ENCODE results near the gene UROS.

Gene UROS

GRCh38 chr10:125772864-125773180, 50.2 kb downstream of the UROS start:
- TF ChIP-seq, protein P1, sequence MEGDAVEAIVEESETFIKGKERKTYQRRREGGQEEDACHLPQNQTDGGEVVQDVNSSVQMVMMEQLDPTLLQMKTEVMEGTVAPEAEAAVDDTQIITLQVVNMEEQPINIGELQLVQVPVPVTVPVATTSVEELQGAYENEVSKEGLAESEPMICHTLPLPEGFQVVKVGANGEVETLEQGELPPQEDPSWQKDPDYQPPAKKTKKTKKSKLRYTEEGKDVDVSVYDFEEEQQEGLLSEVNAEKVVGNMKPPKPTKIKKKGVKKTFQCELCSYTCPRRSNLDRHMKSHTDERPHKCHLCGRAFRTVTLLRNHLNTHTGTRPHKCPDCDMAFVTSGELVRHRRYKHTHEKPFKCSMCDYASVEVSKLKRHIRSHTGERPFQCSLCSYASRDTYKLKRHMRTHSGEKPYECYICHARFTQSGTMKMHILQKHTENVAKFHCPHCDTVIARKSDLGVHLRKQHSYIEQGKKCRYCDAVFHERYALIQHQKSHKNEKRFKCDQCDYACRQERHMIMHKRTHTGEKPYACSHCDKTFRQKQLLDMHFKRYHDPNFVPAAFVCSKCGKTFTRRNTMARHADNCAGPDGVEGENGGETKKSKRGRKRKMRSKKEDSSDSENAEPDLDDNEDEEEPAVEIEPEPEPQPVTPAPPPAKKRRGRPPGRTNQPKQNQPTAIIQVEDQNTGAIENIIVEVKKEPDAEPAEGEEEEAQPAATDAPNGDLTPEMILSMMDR (IDR thresholded peaks at IDR 0.05; ENCODE audit: low read depth, low read length), result no peak
- no peak for DNase-seq (ENCODE audit: extremely low read depth, low read depth)

DNA sequence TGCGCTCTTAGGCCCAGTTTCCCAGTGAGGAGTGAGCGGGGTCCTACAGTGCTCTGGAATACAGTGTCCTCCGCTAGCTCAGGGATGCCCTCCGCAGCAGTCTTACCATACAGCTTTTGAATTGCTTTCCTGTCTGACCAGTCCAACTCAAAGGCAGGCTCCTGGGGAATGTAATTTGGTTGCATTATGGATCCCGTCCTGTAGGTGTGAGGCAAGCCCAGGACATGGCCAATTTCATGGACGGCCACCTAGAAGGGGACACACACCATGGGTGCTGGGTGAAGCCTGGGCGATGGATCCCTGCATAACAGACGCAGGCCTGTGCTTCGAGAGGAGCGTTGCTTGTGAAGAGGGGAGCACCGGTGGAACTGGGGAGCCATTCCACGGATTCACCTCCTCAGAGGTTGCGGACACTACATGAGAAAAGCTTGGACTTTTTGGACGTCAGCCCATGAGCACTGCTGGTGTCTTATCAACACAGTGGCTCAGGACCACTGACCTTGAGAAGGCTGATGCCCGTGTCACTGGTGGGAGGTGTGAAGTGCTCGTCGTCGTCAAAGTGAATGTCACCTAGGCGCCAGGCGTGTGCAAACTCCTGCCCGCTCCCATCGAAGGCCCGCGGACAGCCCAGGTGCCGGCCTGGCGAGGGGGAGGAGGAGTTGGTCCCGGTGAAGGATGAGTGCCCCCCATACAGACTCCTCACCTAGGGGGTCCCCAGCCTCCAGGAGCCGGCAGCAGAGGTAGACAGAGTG, 50.8 kb downstream of the UROS start:
- DNase-seq (ENCODE audit: extremely low read depth, low read depth), result no peak
- TF ChIP-seq, protein P1 (IDR thresholded peaks at IDR 0.05; ENCODE audit: low read depth, low read length), result no peak

DNA sequence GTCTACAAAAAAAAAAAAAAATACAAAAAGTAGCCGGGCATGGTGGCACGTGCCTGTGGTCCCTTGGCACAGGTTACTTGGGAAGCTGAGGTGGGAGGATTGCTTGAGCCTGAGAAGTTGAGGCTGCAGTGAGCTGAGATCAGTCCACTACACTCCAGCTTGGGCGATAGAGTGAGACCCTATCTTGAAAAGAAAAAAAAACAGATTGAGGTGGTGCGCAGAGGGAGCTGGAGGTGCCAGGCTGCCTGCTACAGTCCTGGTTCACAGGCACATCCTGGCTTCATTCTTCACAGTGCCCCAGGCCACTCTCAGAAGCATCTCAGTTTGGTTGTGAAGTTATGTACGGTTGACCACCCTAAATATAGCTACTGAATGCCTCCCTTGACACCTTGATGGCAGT, 52.2 kb downstream of the UROS start:
- TF ChIP-seq, protein P1 (IDR thresholded peaks at IDR 0.05; ENCODE audit: low read depth, low read length), result no peak
- no peak for DNase-seq (ENCODE audit: extremely low read depth, low read depth)

DNA sequence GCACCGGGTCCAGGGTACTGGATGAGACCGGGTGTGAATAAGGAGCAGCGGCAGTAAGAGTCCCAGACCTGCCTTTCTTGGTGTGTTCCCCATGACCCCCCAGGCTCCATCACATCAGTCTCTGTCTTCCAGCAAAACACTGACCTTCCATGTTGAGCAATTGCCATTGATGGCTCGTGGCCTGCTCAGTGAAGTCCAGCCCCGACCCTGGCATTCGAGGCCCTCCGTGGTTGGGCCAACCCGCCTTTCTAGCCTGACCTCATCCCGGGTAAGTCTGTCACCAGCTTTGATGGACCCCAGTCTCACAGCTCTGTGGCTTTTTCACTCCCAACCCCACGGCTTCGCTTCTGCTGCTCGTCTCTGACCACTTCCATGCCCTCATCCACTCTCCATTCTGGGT, 53.9 kb downstream of the UROS start:
- no peak for DNase-seq (ENCODE audit: extremely low read depth, low read depth)
- TF ChIP-seq, protein P1 (IDR thresholded peaks at IDR 0.05; ENCODE audit: low read depth, low read length), result no peak

DNA sequence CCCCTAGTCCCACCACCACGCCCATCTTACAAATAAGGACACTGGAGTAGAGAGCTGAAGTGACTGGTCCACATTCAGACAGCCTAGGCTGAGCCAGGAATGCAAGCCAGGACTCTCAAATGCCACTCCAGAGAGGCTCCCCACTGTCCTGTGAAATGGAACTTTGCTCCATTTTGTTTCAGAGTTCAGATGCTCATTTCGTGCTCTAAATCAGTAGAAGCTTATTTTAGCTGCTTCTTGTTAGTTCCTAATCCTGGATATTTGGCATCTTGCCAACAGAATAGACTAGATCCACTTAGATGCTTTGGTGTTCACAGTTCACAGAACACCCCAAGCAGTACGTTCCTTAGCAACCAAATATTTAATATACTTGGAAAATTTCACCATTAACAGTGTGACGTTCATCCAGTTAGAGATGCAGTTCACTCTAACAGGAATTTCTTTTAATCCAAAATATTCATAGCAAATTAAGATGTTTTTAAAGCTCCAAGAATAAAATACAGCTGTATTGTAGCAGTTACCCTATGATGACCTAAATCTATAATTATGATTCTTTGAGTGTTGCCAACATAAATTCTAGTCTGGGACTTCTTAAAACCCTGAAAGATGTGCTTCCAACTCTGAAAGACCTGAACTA, 54.7 kb downstream of the UROS start:
- TF ChIP-seq, protein P1 (IDR thresholded peaks at IDR 0.05; ENCODE audit: low read depth, low read length), result no peak
- peak; percentile 8 for DNase-seq (ENCODE audit: extremely low read depth, low read depth)

GRCh38 chr10:125766511-125766910, 56.5 kb downstream of the UROS start:
- TF ChIP-seq, protein P1 (IDR thresholded peaks at IDR 0.05; ENCODE audit: low read depth, low read length), result no peak
- DNase-seq (ENCODE audit: extremely low read depth, low read depth), result no peak

DNA sequence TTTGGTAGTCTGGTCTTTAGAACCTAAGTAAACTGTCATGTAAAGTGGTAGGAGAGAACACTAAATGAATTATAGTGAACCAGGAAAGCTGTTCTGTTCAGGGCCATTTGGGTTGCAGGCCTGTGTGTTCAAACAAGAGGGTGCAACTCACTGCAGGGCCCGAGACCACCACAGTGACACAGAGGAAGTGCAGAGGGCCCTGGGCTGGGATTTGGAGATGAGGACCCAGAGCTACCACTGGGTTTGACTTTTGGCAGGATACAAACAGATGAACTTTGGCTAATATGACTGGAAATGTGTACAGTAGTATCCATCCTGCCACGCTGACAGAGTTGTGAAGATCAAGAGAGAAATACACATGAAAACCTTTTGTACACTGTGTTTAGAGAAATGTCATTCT, 57.2 kb downstream of the UROS start:
- no peak for DNase-seq (ENCODE audit: extremely low read depth, low read depth)
- TF ChIP-seq, protein P1 (IDR thresholded peaks at IDR 0.05; ENCODE audit: low read depth, low read length), result no peak

All from AG09319 (cell line).